ENCODE results near the gene NCBP1.

GRCh38 chr9:97600531-97601227, 32.9 kb upstream of the NCBP1 start:
- TF ChIP-seq POLR2A (IDR thresholded peaks at IDR 0.05; ENCODE audit: low read depth, low read length) (no peak), RAD21 (IDR thresholded peaks at IDR 0.05; ENCODE audit: low read length) (no peak), MAFK (IDR thresholded peaks at IDR 0.05; ENCODE audit: low read depth, low read length) (no peak), NFE2L2 (IDR thresholded peaks at IDR 0.05; ENCODE audit: low read depth, low read length) (no peak), ELK1 (IDR thresholded peaks at IDR 0.05; ENCODE audit: borderline replicate concordance, low read depth, low read length) (no peak), CEBPB (IDR thresholded peaks at IDR 0.05; ENCODE audit: low read depth, low read length) (no peak), MXI1 (IDR thresholded peaks at IDR 0.05; ENCODE audit: borderline replicate concordance, low read depth, low read length) (no peak)
- TF ChIP-seq, protein P1, sequence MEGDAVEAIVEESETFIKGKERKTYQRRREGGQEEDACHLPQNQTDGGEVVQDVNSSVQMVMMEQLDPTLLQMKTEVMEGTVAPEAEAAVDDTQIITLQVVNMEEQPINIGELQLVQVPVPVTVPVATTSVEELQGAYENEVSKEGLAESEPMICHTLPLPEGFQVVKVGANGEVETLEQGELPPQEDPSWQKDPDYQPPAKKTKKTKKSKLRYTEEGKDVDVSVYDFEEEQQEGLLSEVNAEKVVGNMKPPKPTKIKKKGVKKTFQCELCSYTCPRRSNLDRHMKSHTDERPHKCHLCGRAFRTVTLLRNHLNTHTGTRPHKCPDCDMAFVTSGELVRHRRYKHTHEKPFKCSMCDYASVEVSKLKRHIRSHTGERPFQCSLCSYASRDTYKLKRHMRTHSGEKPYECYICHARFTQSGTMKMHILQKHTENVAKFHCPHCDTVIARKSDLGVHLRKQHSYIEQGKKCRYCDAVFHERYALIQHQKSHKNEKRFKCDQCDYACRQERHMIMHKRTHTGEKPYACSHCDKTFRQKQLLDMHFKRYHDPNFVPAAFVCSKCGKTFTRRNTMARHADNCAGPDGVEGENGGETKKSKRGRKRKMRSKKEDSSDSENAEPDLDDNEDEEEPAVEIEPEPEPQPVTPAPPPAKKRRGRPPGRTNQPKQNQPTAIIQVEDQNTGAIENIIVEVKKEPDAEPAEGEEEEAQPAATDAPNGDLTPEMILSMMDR (conservative IDR thresholded peaks at IDR 0.05; ENCODE audit: low read depth, low read length), result no peak
- TF ChIP-seq, protein P2, sequence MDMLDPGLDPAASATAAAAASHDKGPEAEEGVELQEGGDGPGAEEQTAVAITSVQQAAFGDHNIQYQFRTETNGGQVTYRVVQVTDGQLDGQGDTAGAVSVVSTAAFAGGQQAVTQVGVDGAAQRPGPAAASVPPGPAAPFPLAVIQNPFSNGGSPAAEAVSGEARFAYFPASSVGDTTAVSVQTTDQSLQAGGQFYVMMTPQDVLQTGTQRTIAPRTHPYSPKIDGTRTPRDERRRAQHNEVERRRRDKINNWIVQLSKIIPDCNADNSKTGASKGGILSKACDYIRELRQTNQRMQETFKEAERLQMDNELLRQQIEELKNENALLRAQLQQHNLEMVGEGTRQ (IDR thresholded peaks at IDR 0.05; ENCODE audit: low read depth, low read length), result no peak
